ENCODE results near the gene GRIA1.
"Not testable (repeated sequence)": the region's sequence is repeated elsewhere in the genome, so short reads cannot be mapped to it uniquely, and the experiment has no call there.

The GRIA1 gene

DNA sequence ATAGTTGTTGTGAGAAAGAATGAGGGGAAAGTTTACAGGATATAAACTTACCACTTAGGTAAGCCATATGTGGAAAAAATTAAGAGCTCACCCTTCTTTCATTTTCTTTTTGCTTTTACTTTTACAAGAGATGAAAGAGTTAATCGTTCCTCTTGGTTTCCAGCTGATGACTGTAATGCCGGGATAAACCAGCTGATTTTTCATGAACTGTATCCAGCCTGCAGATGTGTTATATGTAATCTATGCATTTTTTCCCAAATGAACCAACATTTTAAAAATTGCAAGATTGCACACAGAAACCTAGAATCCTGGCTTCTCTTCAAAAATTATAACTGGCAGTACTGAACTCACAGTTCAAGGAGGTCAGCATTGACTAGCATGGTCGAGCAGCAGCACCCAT is 185.9 kb downstream of the GRIA1 start:
- in situ Hi-C loops (cut with MboI; ENCODE audit: low pct_unique_long_range_greater_than_20kb, low sequenced_read_pairs): no loop called here

DNA sequence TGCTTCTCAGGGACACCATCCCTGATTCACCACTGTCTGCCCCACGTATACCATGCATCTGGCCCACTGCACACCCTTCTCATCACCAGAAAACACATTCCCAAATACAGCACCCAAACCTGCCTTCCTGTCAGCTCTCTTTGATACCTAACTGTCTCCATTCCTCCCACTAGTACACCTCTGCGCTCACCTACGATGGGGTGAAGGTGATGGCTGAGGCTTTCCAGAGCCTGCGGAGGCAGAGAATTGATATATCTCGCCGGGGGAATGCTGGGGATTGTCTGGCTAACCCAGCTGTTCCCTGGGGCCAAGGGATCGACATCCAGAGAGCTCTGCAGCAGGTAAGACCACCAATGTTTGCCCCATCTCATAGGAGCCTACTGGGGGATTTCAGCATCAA is 186.4 kb downstream of the GRIA1 start:
- in situ Hi-C loops (cut with MboI; ENCODE audit: low pct_unique_long_range_greater_than_20kb, low sequenced_read_pairs): no loop called here

More for the DNA sequence above, 185.9 kb downstream of the GRIA1 start:
- DNase-seq: no peak

DNA sequence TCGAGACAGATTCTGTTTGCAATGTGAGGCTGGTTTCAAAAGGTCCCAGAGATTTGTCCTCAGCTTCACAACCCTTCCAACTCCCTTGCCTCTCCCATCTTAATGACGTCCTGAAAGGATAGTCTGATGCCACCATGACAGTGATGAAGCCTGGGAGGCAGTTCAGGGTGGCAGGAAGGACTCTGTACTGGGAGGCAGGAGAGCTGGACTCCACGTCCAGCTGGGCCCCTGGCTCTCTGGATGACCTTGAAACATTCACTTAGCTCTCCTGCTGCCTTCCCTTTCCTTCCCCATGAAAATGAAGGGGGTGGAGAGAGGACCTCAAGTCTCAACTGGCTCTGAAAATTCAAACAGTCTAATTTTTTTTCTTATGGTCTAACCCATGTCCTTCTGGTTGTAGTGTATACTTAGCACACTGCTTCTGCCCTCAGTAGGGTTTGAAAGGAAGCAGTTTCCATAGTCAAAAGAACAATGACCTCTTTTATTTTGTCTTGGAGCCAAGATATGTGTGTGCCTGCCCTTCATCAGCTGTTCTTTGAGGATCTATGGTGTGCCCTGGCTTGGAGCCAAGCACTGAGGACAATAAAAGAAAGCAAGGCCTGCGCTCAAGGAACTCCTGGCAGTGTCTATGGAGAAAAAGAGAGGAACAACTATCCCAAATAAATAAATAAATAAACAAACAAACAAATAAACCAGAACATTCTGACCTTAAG is 188.3 kb downstream of the GRIA1 start:
- DNase-seq: no peak
- in situ Hi-C loops (cut with MboI; ENCODE audit: low pct_unique_long_range_greater_than_20kb, low sequenced_read_pairs): no loop called here

More for the DNA sequence above, 186.4 kb downstream of the GRIA1 start:
- no peak for DNase-seq

DNA sequence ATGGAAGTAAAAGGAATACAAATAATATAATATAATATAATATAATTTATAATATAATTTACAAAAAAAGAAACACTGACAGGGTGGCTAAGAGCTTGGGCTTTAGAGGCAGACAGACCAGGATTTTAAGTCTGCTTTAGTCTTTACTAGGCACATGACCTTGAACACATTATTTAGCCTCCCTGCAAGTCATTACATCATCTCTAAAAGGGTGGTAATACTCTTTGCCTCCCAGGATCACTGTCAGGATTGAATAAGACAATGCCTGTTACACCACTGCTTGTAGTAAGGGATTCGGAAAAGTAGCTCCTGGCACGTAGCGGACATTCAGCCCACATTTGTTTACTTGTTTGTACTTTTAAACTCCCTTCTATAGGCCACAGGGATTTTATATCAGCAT is 199.8 kb downstream of the GRIA1 start:
- in situ Hi-C loops (cut with MboI; ENCODE audit: low pct_unique_long_range_greater_than_20kb, low sequenced_read_pairs): no loop called here

DNA sequence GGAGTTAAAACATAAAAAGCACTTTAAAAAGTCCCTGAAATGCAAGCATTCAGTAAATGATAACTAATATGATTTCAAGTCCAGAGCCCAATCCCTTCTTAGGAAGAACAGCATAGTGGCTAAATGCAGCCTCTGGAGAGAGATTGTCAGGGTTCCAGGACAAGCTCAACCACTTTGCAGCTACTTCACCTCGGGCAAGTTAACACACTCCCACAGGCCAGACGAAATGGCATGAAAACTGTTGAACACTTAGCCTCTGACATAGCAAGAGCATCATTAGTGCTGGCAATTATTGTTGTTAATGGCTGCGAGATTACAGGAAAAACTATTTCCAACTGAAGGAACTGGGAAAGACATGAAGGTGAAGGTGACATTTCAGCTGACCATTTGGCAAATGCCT is 205.8 kb downstream of the GRIA1 start:
- in situ Hi-C loops (cut with MboI; ENCODE audit: low pct_unique_long_range_greater_than_20kb, low sequenced_read_pairs): no loop called here
- DNase-seq: no peak

More for the DNA sequence above, 199.8 kb downstream of the GRIA1 start:
- DNase-seq: no peak

DNA sequence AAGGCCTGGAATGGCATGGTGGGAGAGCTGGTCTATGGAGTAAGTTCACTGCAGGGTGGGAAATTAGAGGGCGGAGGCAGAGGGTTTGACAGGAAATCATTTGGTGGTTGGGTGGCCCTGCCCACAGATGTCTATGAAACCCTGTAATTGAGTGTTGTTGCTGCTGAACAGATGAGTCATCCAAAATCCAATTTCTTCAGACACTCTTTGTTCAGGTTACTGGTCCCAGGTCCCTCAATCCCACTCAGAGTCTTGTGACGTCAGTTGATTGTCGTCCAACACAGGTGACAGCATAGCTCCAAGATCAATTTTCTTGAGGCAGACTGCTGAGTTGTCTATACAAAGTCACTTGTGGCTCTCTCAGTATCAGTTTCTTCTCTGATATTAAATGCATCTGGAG is 208.6 kb downstream of the GRIA1 start:
- DNase-seq: no peak
- in situ Hi-C loops (cut with MboI; ENCODE audit: low pct_unique_long_range_greater_than_20kb, low sequenced_read_pairs): no loop called here

DNA sequence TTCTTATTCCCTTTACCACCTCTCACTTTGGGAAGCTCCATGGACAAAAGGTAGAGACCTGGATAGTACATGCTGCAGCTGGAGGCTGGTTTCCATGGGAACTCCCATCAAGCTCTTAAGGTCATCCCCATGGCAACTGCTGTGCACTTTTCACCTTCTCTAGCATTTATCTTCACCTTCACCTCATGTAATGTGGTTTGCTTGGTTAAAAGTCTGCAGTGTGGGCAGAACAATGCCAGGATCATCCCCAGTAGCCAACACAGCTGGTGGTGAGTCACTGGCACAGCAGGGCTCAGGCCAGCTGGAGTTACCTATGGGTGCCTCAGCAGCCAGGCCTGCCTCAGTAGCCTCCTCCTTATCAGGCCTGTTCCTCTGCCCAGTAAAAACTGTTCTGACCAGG is 210.5 kb downstream of the GRIA1 start:
- in situ Hi-C loops (cut with MboI; ENCODE audit: low pct_unique_long_range_greater_than_20kb, low sequenced_read_pairs): no loop called here
- no peak for DNase-seq

DNA sequence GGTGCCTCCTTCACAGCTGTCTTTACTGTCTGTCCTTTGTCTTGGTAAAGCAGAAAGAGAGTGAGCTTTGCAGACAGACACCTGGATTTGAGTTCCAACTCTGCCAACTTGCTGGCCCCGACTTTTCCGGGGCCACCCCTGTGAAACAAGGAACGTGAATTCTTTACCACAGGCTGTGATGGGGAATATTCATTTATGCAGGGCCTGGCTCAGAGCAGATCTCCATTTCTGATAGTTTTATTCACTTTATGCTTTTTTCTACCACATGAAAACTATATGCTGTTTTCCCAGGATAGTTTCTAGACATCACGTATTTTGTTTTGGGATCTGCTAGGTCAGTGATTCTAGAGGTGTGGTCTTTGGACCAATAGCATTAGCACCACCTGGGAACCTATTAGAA is 211.8 kb downstream of the GRIA1 start:
- no peak for DNase-seq
- in situ Hi-C loops (cut with MboI; ENCODE audit: low pct_unique_long_range_greater_than_20kb, low sequenced_read_pairs): no loop called here

DNA sequence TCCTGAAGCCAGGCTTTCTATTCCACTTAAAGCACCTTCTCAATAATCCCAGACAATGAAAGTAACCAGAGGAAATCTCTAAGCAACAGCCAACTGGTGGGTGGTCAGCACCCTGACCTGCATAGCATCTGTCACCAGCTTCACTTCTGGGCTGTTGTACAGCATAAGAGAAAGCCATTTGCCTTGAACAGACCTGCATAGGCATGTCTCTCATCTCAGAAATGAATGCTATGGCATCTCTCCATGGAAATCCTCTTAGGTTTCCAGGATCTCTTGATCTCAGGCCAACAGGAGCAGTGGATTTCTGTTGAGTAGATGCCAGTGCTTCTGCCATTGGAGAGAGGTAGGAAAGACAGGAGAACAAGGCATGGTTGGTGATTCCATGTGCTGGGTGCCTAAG is 213.6 kb downstream of the GRIA1 start:
- DNase-seq: no peak
- in situ Hi-C loops (cut with MboI; ENCODE audit: low pct_unique_long_range_greater_than_20kb, low sequenced_read_pairs): no loop called here

DNA sequence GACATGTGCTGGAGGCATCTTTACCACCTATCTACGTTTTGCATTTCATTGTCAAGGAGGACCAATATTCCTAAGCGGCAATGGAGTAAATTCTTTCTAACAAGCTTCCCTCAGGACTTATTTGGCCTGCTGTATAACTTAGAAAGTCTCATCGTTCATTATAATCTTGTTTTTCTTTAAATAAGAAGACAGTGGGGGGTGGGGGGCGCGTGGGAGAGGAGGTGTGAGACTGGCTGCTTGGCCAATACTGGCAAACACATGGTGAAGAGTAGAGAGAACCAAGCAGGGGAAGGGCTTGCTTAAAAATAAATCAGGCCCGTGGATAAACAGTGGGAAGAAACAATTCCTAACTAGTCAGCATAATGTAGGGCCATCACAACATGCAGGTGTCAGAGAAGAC is 217.2 kb downstream of the GRIA1 start:
- in situ Hi-C loops (cut with MboI; ENCODE audit: low pct_unique_long_range_greater_than_20kb, low sequenced_read_pairs): no loop called here

DNA sequence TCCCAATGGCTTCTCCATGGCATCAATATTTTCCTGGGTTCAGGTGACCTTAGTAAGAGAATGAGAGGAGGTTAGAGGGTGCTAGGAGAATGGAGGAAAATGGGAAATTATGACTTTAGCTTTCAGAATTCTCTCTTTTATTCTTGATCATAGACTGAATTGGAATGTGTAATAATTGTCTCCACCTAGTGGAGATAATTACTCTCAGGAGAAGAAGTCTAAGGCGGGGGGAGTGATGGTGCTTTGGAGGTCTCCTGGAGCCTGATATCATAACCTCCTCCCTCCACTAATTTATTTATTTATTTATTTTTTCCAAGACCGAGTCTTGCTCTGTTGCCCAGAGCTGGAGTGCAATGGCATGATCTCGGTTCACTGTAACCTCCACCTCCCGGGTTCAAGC is 221.3 kb downstream of the GRIA1 start:
- no peak for DNase-seq
- in situ Hi-C loops (cut with MboI; ENCODE audit: low pct_unique_long_range_greater_than_20kb, low sequenced_read_pairs): no loop called here

More for the DNA sequence above, 217.2 kb downstream of the GRIA1 start:
- DNase-seq: no peak

DNA sequence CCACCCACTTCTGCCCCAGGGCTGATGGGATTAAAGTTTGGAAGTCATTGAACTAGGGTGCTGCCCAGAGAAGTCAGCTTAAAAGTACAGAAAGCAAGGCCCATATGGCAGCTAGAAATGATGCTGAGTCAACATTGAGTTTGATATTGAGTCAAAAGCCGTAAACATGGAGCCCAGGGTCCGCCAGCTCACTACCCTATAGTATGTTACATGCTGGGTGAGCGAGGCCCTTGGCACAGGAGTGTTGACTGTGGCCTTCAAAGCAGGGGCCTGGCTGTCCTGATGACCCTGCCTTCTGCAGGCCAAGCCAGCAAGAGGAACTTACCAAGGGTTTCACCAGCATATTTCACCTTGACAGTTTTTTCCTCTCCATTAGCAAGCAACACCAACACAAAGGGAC is 222.5 kb downstream of the GRIA1 start:
- no peak for DNase-seq
- in situ Hi-C loops (cut with MboI; ENCODE audit: low pct_unique_long_range_greater_than_20kb, low sequenced_read_pairs): no loop called here

DNA sequence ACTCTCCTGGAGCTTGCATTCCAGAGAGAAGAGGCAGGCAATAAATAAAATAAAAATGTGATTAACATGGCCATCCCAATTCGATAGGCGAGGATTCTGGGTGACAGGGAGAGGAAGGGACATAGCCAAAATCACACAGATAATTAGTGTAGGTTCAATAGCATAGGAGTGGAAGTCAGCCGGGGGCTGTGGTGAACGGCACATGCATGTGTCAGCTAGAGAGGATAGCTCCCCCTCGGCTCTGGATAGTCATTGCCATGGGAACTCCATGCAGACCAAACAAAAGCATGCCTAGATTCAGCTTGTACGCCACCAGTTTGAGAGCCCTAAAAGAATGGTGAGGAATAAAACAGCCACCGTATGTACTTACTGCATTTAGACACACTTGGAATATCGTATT is 223.5 kb downstream of the GRIA1 start:
- in situ Hi-C loops (cut with MboI; ENCODE audit: low pct_unique_long_range_greater_than_20kb, low sequenced_read_pairs): no loop called here
- DNase-seq: no peak

DNA sequence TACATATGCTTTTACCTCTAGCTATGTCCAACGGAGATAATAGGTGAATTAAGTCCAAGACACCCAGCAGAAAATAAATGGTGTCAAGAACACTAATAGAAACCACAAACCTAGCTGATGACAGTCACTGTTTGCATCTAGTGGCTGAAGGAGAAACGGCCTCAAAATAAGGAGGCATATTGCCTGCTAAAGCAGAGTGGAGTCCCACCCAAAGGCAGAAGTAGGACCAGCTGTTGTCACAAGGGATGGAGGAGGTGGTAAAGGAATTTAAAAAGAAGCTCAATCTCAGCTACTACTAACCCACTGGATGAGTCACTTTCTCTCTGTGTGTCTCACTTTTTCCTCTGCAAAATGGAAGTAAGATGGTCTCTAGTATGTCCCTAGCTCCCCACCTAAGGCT is 224.3 kb downstream of the GRIA1 start:
- in situ Hi-C loops (cut with MboI; ENCODE audit: low pct_unique_long_range_greater_than_20kb, low sequenced_read_pairs): no loop called here

DNA sequence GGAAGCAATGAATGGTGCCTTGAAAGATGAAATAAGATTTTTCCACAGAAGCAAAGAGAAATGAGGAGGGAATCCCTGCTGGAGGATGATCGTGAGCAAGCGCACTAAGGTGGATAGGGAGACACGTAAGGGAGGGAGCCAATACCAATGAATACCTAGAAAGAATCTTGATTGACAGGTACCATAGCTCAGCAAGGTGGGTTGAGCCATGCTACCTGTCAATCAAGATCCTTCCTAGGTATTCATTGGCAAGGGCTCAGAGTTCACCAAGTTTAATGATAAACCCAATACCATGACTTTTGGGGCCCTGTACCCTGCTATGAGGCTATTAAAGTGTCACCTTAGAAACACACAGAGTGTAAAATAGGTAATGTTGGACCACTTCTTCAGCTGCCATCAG is 226.8 kb downstream of the GRIA1 start:
- no peak for DNase-seq

More for the DNA sequence above, 224.3 kb downstream of the GRIA1 start:
- DNase-seq: no peak

DNA sequence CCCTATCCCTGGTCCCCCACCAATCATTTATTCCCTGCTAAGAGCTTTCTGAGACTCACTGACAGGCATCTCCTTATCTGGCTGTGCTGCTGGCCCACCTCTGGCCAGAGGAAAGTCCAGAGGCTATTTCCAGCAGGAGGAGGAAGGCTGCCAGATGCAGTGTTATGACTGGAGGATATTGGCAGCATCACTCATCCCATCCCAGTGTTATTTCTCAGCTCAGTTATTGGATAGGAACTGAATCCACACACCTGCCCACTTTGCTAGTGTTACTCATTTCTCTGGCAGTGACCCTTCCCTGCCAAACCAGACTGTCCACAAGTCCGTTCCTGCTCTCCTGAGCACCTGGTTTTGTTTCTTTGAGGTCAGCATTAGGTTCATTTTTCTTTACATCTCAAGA is 228.2 kb downstream of the GRIA1 start:
- DNase-seq: no peak
- in situ Hi-C loops (cut with MboI; ENCODE audit: low pct_unique_long_range_greater_than_20kb, low sequenced_read_pairs): no loop called here

More for the DNA sequence above, 226.8 kb downstream of the GRIA1 start:
- in situ Hi-C loops (cut with MboI; ENCODE audit: low pct_unique_long_range_greater_than_20kb, low sequenced_read_pairs): no loop called here

DNA sequence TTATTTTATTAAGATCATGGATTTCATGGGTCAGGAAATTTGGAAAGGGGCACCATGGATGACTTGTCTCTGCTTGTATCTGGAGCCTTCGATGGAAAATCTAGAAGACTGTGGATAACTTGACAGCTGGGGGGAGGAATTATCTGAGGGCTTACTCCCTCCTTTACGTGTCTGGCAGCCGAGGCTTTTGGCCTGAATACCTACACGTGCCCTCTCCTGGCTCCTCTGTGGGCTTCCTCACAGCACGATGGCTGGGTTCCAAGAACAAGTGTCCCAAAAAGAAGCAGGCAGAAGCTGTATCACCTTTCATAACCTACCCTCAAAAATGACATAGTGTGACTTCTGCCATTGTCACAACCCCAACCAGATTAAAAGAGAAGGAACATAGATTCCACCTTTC is 228.9 kb downstream of the GRIA1 start:
- DNase-seq: no peak
- in situ Hi-C loops (cut with MboI; ENCODE audit: low pct_unique_long_range_greater_than_20kb, low sequenced_read_pairs): no loop called here

DNA sequence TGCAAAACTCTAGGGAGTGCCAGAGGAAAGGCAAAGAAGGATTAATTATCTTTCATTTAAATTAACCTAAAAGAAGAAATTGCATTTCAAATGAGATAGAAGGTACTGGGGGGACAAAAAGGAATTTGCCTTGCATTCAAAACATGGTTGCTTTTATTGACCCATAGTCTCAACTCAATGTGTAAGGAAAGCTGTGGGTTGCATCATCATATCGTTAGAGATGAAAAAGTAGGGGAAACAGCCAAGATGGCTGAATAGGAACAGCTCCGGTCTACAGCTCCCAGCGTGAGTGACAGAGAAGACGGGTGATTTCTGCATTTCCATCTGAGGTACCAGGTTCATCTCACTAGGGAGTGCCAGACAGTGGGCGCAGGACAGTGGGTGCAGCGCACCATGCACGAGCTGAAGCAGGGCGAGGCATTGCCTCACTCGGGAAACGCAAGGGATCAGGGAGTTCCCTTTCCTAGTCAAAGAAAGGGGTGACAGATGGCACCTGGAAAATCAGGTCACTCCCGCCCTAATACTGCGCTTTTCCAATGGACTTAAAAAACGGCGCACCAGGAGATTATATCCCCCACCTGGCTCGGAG is 232.6 kb downstream of the GRIA1 start:
- DNase-seq; in situ Hi-C loops (cut with MboI; ENCODE audit: low pct_unique_long_range_greater_than_20kb, low sequenced_read_pairs): not testable (repeated sequence)

DNA sequence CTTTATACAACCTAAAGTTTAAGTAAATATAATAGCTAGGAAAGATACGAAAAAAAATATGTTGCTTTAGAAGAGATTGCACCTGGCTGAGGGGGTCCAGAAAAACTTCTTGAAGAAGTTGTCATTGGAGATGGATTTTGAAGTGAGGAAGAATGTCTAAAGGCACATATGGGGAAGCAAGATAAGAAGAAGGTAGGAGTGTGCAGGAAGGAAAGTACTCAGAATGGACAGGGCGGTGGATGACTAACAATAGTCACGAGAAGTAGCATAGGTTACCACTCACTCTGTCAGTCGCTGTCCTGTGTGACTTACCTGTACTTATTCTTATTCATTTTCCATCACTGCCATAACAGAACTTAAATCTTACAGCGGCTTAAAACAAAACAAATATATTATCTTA is 251.6 kb downstream of the GRIA1 start:
- peak; percentile 75 for DNase-seq
- in situ Hi-C loops (cut with MboI; ENCODE audit: low pct_unique_long_range_greater_than_20kb, low sequenced_read_pairs): no loop called here

DNA sequence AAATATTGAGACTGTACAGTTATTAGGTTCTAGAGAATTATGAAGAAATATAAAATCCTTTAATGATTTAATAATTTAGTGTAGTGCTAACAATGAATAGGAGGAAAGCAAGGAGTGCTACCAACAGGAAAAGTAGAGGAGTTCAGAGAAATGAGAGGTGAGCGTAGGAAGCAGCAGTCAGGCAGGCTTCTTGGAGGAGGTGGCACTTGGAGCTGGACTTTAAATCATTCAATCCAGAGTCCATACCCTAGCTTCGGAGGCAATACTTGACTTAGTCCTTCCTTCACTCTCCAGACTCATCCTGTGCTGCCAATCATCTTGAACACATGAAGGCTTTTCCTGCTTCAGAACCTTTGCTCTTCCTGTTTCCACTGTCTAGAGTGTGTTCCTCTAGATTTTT is 254.3 kb downstream of the GRIA1 start:
- peak; percentile 14 for DNase-seq
- in situ Hi-C loops (cut with MboI; ENCODE audit: low pct_unique_long_range_greater_than_20kb, low sequenced_read_pairs): no loop called here

DNA sequence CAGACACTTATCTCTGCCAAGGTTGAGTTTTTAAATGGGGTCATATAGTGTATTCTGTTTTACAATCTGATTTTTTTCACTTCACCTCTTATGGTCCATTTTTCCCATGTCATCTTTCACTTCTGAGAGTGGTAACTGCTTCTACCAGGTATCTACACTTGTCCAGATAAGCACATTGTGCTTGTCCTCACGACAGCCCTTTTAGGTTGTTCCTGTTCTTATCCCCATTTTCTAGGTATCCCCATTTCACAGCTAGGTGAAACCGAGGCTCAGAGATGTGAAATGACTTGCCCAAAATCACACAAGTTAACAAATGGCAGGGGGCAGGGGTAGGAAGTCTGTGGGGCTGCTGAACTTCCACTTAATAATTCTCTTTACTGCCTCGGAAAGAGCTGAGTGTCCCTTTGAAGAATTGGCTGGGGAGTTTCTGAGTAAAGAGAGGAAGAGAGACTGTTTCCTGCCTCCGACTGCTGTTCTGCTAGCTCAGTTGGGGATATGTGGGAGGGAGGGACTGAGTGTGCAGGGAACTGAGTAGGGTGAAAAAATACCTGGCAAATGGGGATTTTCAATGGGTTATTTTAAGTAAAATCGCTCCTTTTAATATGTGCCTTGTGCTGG is 255.4 kb downstream of the GRIA1 start:
- in situ Hi-C loops (cut with MboI; ENCODE audit: low pct_unique_long_range_greater_than_20kb, low sequenced_read_pairs): no loop called here
- DNase-seq: peak; percentile 70

All from KBM-7 (cell line).